Mesothelial cell of epicardium (in vitro differentiated cells): ENCODE results near the gene CPLX1. TPM values are rescaled to one million over a fixed set of nuclear protein-coding genes. Genes with fewer than 3 reads are reported as not detected.
A peak's percentile ranks its signal among the peaks of the same experiment; 100 is the strongest.
"Not testable (repeated sequence)": the region's sequence is repeated elsewhere in the genome, so short reads cannot be mapped to it uniquely, and the experiment has no call there.

Experiments used
- DNase-seq, 2 experiments: peaks; one replicate each; pipeline ENCODE4 v3.0.0; 2021; ENCODE audit warnings: low spot score in 2 of 2; ENCODE audit not compliant: unreplicated experiment in 2 of 2
- H3K27ac Mint-ChIP-seq: 2 replicates; pipeline ENCODE4 v1.8.0; 2021; ENCODE audit warnings: mixed read lengths
- H3K27me3 Mint-ChIP-seq: 2 replicates; pipeline ENCODE4 v1.8.0; 2021; ENCODE audit warnings: low read depth, mixed read lengths
- H3K36me3 Mint-ChIP-seq: 2 replicates; pipeline ENCODE4 v1.8.0; 2021; ENCODE audit warnings: mixed read lengths
- H3K4me1 Mint-ChIP-seq: 2 replicates; pipeline ENCODE4 v1.8.0; 2021; ENCODE audit warnings: mixed read lengths
- H3K4me3 Mint-ChIP-seq: 2 replicates; pipeline ENCODE4 v1.8.0; 2021; ENCODE audit warnings: mild to moderate bottlenecking, moderate library complexity, mixed read lengths
- H3K9me3 Mint-ChIP-seq: 2 replicates; pipeline ENCODE4 v1.8.0; 2021; ENCODE audit warnings: mixed read lengths
- CTCF ChIP-seq: fragments of 200-600 bp; sonication (generic); IDR thresholded peaks from one replicate; pipeline ENCODE4 v1.5.0; 2021; ENCODE audit warnings: antibody characterized with exemption; ENCODE audit not compliant: unreplicated experiment
- total RNA-seq: library from RNA; stranded (reverse); gene quantifications from 3 replicates; pipeline ENCODE4 v1.2.1, GENCODE V29; 2021

Gene CPLX1
- total RNA-seq, 1 donor from 2014 or later, result 4.6 TPM

GRCh38 chr4:754221-755120 lies 71.5 kb downstream of the CPLX1 start:
- DNase-seq, result no peak
- no peak for TF ChIP-seq CTCF
- Mint-ChIP-seq H3K27me3 (no peaks in the 10 kb centered on the region), H3K36me3 (peaks cover 41% of the 10 kb centered on the region), H3K4me3 (no peak overlapping the region), H3K4me1 (no peaks in the 10 kb centered on the region), H3K27ac (no peak overlapping the region), H3K9me3 (no peaks in the 10 kb centered on the region)

DNA sequence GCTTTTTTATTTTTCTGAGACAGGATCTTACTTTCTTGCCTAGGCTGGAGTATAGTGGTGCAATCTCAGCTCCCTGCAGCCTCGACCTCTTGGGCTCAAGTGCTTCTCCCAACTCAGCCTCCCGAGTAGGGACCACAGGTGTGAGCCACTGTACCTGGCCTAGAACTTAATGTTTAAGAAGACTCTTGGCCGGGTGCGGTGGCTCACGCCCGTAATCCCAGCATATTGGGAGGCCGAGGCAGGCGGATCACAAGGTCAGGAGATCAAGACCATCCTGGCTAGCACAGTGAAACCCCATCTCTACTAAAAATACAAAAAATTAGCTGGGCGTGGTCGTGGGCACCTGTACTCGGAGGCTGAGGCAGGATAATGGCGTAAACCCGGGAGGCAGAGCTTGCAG lies 72.7 kb downstream of the CPLX1 start:
- not testable (repeated sequence) for H3K9me3 Mint-ChIP-seq, H3K4me1 Mint-ChIP-seq, H3K4me3 Mint-ChIP-seq, H3K27me3 Mint-ChIP-seq, H3K27ac Mint-ChIP-seq, DNase-seq
- peaks cover 48% of the 10 kb centered on the region for H3K36me3 Mint-ChIP-seq

GRCh38 chr4:752196-752861 lies 73.6 kb downstream of the CPLX1 start:
- Mint-ChIP-seq H3K4me3 (no peak overlapping the region), H3K27ac (no peak overlapping the region), H3K27me3 (no peaks in the 10 kb centered on the region), H3K4me1 (no peaks in the 10 kb centered on the region), H3K9me3 (no peaks in the 10 kb centered on the region), H3K36me3 (peaks cover 50% of the 10 kb centered on the region)
- TF ChIP-seq CTCF, result no peak
- DNase-seq, result no peak

GRCh38 chr4:751676-752075 lies 74.3 kb downstream of the CPLX1 start:
- DNase-seq, result no peak
- Mint-ChIP-seq H3K27ac (no peak overlapping the region), H3K27me3 (no peaks in the 10 kb centered on the region), H3K4me3 (no peak overlapping the region), H3K4me1 (no peaks in the 10 kb centered on the region), H3K9me3 (no peaks in the 10 kb centered on the region), H3K36me3 (peaks cover 44% of the 10 kb centered on the region)
- no peak for TF ChIP-seq CTCF

DNA sequence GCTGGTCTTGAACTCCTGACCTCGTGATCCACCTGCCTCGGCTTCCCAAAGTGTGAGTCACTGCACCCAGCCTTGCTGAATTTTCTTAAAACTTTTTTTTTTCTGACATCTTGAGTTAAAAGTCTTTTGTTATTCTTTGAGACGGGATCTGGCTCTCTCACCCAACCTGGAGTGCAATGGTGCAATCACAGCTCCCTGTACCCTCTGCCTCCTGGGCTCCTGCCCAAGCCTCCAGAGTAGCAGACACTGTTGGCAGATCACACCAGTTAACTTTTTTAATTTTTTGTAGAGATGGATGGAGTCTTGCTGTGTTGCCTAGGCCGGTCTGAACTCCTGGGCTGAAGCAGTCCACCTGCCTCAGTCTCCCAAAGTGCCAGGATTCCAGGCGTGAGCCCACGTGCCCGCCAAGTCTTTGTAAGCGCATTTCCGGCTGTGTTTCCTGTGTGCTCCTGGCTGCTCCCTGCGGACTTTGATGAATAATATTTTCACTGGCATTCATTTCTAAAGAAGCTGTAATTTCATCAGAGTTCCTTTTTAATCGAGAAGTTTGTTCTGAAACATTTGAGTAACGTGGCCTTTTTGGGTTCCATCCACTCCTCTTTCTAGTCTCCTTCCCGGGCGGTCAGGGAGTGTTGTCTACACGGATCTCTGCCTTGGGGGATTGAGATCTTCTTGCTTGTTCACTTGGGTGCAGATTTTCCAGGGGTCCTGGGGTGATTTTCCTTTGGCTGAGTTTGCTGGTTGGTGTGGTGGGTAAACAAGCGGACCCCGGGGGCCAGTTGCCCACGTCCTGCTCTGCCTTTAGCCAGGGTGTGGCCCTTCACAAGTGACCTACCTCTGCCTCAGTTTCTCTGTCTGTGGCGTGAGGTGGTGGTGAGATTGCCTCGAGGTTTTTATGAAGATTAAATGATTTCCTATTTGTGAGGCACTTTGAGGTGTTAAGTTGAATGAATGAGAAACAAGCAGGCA lies 75.9 kb downstream of the CPLX1 start:
- Mint-ChIP-seq H3K27me3 (no peaks in the 10 kb centered on the region), H3K36me3 (peaks cover 38% of the 10 kb centered on the region), H3K4me1 (no peaks in the 10 kb centered on the region), H3K9me3 (no peaks in the 10 kb centered on the region), H3K27ac (peak overlapping the region; percentile 21), H3K4me3 (no peak overlapping the region)
- TF ChIP-seq CTCF, result no peak
- DNase-seq, result no peak
